SIG-M5 treated with dmso at 0.1 percent for 504 hours (cell line): ENCODE measurements around the gene DHRSX.
"Not testable (repeated sequence)": the region's sequence is repeated elsewhere in the genome, so short reads cannot be mapped to it uniquely, and the experiment has no call there.

ENCODE experiments used
- DNase-seq: peaks from one replicate; lab custom pipeline; 2025; ENCODE audit not compliant: unreplicated experiment; lab: John Stamatoyannopoulos, UW

DHRSX gene

GRCh38 chrX:2427147-2427546 lies 73.6 kb downstream of the DHRSX start:
- DNase-seq: no peak

DNA sequence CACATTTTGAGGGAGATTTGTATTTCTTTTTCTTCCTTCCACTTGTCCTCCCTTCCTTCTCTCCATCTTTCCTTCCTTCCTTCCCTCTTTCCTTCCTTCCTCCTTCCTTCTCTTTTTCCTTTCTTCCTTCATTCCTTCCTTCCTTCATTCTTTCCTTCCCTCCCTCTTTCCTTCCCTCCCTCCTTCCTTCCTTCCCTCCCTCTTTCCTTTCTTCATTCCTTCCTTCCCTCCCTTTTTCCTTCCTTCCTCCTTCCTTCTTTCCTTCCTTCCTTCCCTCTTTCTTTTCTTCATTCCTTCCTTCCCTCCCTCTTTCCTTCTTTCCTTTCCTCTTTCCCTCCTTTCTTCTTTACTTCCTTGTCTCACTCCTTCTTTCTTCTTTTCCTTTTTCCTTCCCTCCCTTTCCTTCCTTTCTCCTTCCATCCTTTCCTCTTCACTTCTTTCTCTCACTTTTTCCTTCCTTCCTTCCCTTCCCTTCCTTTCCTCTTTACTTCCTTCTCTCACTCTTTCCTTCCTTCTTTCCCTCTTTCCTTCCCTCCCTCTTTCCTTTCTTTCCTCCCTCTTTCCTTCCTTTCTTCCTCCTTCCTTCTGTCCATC lies 74.4 kb downstream of the DHRSX start:
- DNase-seq: no peak

- DNase-seq: no peak
These were observed 75.3 kb downstream of the DHRSX start for GRCh38 chrX:2425286-2426071.

DNA sequence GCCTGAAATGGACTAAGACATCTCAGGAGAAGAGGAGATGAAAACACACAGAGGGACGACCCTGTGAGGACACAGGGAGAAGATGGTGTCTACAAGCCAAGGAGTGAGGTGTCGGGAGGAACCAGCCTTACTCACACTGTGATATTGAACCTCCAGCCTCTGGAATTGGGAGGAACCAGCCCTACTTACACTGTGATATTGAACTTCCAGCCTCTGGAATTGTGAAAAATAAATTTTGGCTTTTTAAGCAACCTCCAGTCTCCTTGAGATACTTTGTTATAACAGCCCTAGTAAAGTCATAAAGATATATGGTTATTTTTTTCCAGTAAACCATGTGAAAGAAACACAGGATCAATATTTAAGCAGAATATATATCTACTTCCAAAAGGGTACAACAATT lies 76.5 kb downstream of the DHRSX start:
- DNase-seq: no peak

- no peak for DNase-seq
These were observed 76.9 kb downstream of the DHRSX start for GRCh38 chrX:2423899-2424298.

- DNase-seq: no peak
These were observed 77.5 kb downstream of the DHRSX start for GRCh38 chrX:2423282-2423681.

GRCh38 chrX:2419418-2419817 lies 81.4 kb downstream of the DHRSX start:
- DNase-seq: not testable (repeated sequence)

- DNase-seq: no peak
These were observed 82.8 kb downstream of the DHRSX start for GRCh38 chrX:2418000-2418399.

DNA sequence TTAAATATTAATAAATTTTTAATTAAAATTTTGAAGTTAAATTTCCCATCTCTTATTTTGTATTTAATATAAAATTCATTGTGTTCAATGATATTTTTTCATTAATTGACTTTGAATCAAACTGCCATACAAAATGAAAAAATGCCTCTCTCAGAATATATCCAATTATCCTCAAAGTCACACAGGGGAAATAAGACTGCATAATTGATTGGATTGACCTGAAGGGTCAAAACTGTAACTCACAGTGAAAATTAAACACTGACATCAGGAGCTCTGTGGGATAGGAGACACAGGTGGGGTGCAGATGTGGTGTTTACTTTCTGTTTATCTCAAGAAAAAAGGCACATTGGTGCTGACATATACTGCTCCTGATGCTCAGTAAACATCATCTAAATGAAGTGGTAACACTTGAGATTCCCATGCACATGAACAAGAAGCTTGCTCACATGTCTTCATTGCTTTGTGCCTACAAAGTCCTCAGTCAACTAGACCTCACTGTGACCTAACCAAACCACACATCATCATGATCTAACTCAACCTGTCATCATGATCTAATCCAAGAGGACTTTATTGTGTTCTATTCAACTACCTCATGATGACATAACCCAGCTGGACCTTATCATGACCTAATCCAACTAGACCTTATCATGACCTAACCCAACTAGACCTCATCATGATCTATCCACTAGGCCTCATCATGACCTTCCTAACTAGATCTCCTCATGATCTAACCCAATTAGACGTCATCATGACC lies 83.7 kb downstream of the DHRSX start:
- no peak for DNase-seq

DNA sequence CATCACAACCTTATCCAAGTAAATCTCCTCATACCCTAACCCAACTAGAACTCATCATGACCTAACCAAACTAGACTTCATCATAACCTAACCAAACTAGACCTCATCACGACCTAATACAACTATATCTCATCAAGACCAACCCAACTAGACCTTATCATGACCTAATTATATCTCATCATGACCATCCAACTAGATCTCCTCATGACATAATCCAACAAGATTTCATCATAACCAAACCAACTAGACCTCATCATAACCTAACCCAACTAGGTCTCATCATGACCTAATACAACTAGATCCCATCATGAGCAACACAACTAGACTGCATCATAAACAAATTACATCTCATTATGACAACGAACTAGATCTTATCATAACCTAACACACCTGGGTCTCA lies 86.4 kb downstream of the DHRSX start:
- DNase-seq: no peak

- DNase-seq: no peak
These were observed 86.8 kb downstream of the DHRSX start for GRCh38 chrX:2413969-2414368.

DNA sequence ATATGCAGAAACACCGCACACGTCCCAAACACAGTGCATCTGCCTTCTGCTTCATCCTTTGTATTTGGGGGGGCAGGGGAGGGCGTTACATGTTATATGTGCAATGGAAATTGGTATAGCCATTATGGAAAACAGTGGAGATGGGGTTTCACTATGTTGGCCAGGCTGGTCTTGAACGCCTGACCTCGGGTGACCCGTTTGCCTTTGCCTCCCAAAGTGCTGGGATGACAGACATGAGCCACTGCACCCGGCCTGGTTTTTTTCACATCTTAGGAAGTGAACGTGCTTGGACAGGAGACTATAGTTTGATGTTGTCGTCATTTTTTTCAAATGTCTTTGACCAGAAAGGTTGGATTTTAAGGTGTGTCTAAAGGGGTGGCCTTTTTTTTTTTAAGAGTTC lies 88.6 kb downstream of the DHRSX start:
- no peak for DNase-seq

DNA sequence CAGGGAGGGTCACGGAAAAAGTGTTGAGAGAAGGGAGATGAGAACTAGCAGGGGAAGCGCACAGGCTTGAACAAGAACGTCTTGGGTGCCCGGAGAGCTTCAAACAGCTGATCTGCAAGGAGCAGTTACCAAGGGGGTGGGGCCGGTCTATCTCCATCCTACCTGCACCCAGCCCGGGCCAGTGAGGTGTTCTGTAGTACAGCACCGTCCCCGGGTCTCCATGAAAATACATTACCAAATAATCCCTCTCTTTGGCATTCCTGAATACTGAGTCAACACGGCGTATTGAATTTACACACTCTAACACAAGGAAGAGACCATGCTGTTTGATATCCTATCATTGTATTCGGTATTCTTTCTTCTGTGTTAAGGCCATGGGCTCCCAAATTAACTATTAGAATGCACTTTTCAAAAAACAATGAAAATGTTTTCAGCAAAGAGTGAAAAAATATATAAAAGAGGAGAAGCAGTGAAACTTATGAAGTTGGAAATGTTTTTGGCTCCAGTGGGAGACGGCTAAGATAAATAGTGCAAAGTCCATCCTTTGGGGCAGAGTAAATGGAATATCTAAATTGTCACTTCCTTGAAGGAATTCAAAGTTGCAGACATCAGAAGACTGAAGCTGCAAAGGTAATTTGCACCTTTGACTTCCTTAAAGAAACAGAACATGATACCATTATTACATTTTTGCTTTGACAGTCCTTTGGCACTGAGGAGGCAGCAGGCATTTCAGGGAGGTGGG lies 90.3 kb downstream of the DHRSX start:
- DNase-seq: no peak

DNA sequence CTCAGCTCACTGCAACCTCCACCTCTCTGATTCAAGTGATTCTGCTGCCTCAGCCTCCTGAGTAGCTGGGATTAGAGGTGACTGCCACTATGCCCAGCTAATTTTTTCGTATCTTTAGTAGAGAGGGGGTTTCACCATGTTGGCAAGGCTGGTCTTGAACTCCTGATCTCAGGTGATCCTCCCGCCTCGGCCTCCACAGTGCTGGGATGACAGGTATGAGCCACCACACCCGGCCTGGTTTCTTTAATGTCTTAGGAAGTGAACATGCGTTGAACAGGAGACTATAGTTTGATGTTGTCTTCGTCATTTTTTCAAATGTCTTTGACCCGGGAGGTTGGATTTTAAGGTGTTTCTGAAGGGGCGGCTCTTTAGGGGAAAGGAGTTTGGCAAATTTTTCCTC lies 91.0 kb downstream of the DHRSX start:
- DNase-seq: no peak

- no peak for DNase-seq
These were observed 91.9 kb downstream of the DHRSX start for GRCh38 chrX:2408856-2409255.

DNA sequence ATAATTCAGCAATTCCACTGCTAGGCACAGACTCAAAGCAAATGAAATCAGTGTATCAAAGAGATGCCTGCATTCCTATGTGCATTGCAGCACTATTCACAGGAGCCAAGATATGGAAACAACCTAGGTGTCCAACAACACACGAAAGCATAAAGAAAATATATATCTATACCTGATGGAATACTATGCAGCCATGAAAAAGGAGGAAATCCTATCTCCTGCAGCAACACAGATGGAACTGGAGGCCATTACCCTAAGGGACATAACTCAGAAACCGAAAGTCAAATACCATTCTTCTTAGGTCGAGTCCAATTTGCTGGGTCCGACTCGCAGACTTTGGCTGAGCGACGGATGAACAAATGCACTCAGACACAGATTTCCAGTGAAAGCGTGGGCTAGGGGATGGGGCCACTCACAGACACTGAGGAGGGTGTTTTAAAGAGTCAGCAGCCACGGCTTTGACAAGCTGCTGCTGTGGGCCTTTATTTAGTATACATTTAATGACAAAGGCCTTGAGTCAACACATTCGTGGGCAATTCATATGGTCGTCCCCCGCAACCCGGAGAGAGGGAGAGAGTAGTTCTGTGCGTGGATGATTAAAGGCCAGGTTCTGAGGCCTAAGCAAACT lies 93.8 kb downstream of the DHRSX start:
- no peak for DNase-seq

- DNase-seq: no peak
These were observed 96.0 kb downstream of the DHRSX start for GRCh38 chrX:2404776-2405175.

- DNase-seq: no peak
These were observed 98.5 kb downstream of the DHRSX start for GRCh38 chrX:2402361-2402690.

- DNase-seq: no peak
These were observed 99.0 kb downstream of the DHRSX start for GRCh38 chrX:2401590-2402360.

GRCh38 chrX:2401201-2401589 lies 99.6 kb downstream of the DHRSX start:
- DNase-seq: no peak
